Raji (cell line): ENCODE results near the gene CD109.

Experiments used
- POLR2A ChIP-seq: IDR thresholded peaks from 2 replicates; pipeline ENCODE4 v1.6.1; 2011; ENCODE audit warnings: low read depth, low read length, control low read depth; ENCODE audit not compliant: insufficient read depth

Gene CD109

DNA sequence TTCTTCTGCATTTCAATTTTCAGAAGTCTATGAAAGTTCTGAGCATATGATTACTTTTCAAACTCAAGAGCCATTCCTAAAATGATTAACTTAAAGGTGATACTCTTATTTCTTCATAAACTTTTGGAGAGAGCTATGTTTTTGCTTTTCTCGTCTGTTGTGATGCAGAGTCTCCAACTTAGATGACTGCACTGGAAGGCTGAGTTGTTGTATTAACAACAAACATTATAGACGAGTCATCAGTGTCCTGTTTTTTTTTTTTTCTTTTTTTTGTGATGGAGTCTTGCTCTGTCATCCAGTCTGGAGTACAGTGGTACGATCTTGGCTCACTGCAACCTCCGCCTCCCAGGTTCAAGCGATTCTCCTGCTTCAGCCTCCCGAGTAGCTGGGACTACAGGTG lies 101.9 kb downstream of the CD109 start:
- TF ChIP-seq POLR2A: no peak

DNA sequence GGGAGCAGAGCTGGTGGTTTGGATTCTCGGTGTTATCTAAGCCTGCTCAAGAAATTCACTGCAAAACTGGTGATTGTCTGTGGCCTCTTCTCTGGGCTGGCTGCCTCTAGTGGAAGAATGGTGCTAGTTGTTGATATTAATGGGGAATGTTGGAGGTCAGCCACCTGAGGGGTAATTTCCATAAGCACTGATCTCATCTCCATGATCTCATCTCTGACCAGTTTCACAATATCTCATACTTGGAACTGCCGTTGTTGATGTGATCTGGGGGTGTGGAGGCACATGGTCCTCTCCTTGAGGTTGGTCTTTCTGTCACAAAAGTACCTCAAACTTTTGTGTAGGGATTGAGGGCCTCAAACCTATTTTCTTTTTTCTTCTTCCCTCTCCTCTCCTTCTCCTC lies 102.6 kb downstream of the CD109 start:
- TF ChIP-seq POLR2A: no peak

DNA sequence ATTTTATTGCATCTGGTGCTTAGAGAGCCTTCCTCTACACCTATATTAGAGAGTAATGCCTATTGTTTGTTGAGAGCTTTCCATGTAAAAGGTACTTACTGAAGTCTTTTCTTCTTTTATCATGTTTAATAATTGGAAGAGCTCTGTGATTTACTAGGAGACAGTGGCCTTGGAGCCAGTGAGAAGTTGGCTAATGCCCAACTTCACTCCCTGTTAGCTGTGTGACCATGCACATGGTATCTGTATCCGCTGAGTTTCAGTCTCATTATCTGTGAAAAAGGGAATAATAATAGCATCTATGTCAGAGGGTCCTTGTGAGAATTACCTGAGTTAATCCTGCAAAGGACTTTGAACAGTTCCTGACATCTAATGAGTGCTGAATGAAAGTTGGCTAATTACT lies 105.0 kb downstream of the CD109 start:
- TF ChIP-seq POLR2A: no peak

DNA sequence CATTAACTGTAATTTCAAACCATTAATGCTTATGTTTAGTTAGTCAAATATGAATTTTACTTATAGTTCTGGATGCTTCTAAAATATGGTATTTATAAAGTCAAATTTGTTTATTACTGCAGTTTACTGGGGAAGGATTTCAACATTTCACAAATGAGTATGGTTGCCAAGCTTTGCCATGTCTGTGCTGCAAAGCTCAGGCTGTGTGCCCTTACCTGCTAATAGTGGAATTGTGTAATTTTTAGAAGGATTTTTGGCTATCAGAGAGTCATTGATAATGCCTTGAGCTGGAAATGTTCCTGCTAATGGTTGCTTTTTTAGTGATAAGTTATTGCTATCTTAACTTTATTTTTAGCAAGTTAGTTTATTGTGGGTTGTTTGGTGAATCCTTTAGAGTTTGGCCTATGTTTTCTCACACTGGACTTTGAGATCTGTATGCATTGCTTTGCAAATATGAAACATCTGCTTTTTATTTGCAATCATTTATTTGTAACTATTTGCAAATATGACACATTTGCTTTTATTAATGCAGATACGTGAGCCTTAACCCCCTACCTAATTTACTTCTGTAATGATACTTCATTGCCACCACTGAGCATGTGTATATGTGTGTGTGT lies 105.8 kb downstream of the CD109 start:
- TF ChIP-seq POLR2A: no peak

DNA sequence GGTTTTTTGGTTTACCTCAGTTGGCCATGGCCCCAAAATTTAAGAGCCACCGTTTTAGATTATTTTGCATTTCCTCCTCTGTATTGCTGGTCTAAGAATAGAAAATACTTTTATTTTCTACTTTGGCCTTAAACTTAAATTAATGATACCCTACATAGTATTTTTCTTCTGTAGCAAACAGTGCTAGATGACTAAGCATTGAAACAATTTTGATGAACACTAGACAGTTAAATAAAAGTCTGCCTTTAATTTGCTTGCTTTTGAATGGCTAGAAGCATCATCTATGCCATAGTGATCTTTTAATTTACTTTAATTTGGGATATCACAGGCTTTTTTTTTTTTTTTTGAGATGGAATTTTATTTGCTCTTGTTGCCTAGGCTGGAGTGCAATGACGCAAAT lies 106.4 kb downstream of the CD109 start:
- TF ChIP-seq POLR2A: no peak

DNA sequence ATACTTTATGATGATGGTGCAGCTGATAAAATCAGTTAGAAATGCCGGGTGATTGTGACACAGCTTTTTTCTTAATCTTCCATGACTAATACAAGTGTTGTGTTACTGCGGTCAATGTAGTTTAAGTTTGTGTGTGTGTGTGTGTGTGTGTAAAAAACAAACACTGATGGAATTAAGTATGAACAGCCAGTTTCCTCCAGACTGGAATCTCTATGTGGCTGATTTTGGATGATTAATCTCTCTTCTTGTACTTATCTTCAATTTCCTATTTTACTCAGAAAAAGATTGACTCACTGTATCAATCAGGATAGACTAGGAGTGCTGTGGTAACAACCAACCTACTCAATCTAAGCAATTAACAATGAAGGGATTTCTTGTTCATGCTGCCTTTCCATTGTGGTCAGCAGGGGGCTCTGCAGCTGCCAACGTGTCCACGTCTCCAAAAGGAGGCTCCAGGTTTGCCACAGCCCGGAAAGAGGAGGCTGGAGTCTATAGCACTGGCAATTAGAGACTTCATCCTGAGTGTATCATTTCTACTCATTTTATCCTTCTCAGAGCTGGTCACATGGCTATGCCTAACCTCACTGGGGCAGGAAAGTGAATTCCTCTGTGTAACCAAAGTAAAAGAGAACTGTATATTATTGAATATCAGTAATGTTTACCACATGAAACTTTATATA lies 107.7 kb downstream of the CD109 start:
- TF ChIP-seq POLR2A: no peak

DNA sequence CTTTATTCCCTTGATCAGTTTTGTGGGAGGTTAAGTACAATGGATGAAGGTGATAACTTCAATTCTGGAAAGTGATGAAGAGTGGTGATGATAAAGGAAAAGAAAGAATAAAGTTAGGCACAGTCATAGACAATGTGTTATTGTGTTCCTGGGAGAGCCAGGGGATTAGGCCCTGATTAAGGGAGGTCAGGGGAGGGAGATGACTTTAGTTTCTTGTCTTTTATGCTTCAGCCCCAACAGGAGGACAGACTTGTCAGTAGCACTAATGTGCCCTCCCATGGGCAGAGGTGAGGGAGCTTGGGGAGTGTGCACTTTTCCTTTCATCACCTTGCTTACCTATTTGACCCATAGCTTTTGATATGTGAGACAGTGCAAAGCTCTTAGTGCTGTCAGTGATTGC lies 115.7 kb downstream of the CD109 start:
- TF ChIP-seq POLR2A: no peak

DNA sequence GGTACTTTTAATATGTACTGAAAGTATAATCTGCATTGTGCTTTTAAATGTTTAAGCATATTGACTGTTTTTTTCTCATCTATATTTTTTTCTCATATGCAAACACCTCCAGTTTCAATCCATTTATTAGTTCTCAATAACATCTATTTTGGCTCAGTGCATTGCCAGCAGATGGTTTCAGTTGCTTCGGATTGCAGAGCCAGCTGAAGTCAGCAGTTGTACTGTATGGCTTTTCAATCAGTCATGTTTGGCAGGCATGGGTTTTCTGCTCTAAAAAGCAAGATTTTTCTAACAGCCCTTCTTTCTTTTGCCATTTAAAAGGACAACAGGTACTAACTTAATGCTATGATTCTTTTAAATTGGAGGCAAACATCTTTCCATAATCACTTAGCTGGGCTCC lies 121.2 kb downstream of the CD109 start:
- no peak for TF ChIP-seq POLR2A

DNA sequence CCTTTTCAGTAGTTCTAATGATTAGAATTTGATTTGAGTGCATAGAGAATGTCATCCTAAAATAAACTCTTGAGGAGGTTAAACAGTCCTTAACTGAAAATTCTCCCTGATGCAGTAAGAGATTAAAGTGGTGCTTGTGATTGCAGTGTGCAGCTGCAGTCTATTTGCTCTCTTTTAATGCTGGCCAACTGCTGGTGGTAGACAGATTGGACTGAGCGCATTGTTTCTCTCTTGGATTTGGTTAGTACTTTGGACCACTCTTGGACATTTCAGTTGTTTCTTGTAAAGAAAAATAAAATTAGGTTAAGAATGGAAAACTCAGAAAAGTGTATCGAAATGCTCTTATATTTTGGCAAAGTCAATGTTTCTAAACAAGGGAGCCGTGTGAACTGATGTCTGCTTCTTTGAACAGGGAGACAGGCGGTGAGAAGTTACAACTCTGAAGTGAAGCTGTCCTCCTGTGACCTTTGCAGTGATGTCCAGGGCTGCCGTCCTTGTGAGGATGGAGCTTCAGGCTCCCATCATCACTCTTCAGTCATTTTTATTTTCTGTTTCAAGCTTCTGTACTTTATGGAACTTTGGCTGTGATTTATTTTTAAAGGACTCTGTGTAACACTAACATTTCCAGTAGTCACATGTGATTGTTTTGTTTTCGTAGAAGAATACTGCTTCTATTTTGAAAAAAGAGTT lies 127.2 kb downstream of the CD109 start:
- TF ChIP-seq POLR2A: no peak

DNA sequence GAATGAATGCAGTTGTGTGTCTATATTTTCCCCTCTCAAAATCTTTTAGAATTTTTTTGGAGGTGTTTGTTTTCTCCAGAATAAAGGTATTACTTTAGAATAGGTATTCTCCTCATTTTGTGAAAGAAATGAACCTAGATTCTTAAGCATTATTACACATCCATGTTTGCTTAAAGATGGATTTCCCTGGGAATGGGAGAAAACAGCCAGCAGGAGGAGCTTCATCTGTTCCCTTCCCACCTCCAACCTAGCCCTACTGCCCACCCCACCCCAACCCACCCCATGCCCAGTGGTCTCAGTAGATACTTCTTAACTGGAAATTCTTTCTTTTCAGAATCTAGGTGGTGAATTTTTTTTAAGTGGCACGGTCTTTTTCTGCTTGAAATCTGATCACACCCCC lies 127.8 kb downstream of the CD109 start:
- TF ChIP-seq POLR2A: no peak

DNA sequence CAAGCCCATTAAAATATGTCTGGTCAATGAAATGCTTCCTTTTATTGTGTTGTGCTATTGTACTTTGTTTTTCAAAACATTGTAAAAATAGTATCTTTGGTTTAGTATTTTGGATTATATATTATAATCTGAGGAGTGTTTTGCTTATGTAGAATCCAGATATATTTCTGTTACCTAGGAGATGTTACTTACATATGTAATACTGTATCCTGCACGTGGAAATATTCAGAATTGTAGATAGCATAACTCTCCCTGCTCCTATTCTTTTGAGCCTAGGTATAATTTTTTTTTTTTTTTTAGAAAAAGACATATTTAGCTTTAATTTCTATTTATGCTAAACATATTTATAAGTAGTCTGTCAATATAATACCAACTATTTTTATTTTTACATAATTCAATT lies 130.6 kb downstream of the CD109 start:
- no peak for TF ChIP-seq POLR2A

DNA sequence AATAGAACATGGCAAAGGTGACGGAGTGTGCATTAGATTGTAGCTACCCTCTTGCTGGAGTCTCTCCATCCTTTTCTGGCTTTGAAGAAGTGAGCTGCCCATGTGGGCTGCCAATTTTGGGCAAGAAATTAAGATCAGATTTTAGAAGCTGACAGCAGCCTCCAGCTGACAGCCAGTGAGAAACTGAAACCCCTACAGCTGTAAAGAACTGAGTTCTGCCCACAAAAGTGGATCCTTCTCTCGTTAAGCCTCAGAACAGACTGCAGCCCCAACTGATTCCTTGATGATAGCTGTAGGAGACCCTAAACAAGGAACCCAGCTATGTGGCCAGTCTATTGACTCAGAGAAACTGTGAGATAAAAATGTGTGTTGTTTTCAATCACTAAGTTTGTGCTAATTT lies 134.1 kb downstream of the CD109 start:
- no peak for TF ChIP-seq POLR2A

DNA sequence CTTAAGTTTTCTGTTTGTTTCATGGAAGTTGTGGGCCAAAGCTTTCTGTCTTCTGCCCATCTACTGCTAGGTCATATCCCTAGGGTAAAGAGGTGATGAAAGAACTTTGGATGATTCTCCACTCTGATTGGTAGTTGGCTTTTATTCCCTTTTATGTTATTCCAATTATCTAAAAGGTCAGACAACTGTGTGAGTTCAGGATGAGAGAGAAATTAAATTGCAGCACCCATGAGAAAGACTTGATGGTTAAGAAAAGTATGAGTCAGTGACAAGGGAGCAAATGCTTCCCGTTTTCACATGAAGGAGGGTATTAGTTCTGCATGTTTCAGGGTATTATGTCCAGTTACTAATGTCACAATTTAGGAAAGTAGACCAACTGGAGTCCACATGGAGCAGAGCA lies 136.3 kb downstream of the CD109 start:
- no peak for TF ChIP-seq POLR2A

DNA sequence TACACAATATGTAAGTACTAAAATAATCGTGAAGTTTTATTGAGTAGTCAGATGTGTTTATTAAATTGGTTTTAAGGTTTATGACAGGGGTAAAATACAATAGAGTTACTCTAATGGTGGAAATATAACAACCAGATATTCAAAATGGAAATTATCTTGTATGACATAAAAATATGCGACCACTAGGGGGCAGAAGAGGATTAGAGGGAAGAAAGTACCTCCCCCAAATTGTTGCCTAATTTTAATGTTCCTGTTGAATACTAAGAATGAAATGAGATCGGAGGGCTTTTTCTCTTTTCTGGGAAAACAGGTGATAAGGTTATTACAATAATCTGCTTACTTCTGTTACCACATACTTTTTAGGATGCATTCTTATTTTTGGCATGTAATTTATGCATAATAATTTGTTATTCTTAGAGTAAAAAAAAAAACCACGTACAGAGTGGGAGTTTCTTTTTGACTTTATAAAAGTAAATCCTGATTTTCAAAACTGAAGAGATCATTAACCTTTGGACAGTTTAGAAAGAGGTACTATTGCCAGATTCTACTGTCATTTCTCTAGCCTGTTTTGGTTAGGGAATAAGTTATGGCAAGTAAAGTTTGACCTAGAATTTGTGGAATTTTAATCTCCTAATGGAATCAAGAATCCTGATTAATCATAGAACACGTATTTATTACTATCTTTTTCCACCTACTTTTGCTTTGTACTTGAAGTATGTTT lies 159.2 kb downstream of the CD109 start:
- no peak for TF ChIP-seq POLR2A

DNA sequence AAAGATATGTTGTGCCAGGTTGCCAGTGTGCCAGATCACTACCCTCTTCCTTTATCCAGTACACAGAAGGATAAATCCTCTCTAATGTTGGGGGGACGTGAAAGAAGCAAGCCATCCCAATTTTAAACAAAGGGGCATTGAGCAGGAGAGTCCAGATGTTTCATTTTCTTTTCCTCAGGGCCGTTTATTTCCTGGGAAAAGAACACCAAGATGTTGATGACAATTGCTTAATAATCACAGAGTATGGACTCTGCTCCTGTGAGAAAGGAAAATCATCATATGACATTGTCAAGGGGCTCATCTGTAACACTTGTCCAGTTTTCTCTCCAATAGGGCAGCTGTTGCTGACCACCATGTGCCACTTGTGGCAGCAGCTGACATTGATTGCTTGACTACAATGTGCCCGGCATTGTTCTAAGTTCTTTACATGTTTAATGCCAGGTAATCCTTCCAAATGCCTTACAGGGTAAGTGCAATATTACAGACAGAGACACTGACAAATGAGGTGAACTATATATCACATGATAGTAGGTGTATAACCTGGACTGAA lies 161.4 kb downstream of the CD109 start:
- TF ChIP-seq POLR2A: no peak
